NK-92 (cell line): Measurements from ENCODE around the gene MARCKS.

Experiments used
- DNase-seq: peaks from one replicate; lab custom pipeline; 2025; ENCODE audit not compliant: unreplicated experiment; lab: John Stamatoyannopoulos, UW

Gene MARCKS

GRCh38 chr6:113856625-113857555 is at the start of gene MARCKS:
Gene MARCKS (plus strand): TSS chr6:113857345. CDS start chr6:113857746, 401 bp downstream.
- no peak for DNase-seq

GRCh38 chr6:113809826-113810225 is 47.3 kb upstream of the MARCKS start:
- no peak for DNase-seq

- no peak for DNase-seq
These were observed 44.0 kb upstream of the MARCKS start for GRCh38 chr6:113813142-113813541.

- no peak for DNase-seq
These were observed 38.6 kb upstream of the MARCKS start for GRCh38 chr6:113818578-113818977.

- DNase-seq = no peak
These were observed 37.8 kb upstream of the MARCKS start for GRCh38 chr6:113819169-113819830.

GRCh38 chr6:113820761-113821160 is 36.4 kb upstream of the MARCKS start:
- no peak for DNase-seq

GRCh38 chr6:113821445-113821844 is 35.7 kb upstream of the MARCKS start:
- no peak for DNase-seq

GRCh38 chr6:113823916-113824315 is 33.2 kb upstream of the MARCKS start:
- no peak for DNase-seq

- DNase-seq = no peak
These were observed 32.7 kb upstream of the MARCKS start for GRCh38 chr6:113824411-113824810.

- DNase-seq = no peak
These were observed 32.3 kb upstream of the MARCKS start for GRCh38 chr6:113824866-113825265.

GRCh38 chr6:113825781-113826180 is 31.4 kb upstream of the MARCKS start:
- no peak for DNase-seq

- no peak for DNase-seq
These were observed 28.0 kb upstream of the MARCKS start for GRCh38 chr6:113828984-113829695.

GRCh38 chr6:113829696-113830045 is 27.5 kb upstream of the MARCKS start:
- no peak for DNase-seq

- DNase-seq = no peak
These were observed 27.0 kb upstream of the MARCKS start for GRCh38 chr6:113830140-113830539.

GRCh38 chr6:113833537-113833936 is 23.6 kb upstream of the MARCKS start:
- DNase-seq = no peak

- DNase-seq = no peak
These were observed 20.0 kb upstream of the MARCKS start for GRCh38 chr6:113837170-113837569.

GRCh38 chr6:113842165-113842564 is 15.0 kb upstream of the MARCKS start:
- no peak for DNase-seq

- no peak for DNase-seq
These were observed 13.6 kb upstream of the MARCKS start for GRCh38 chr6:113843500-113844073.

GRCh38 chr6:113846577-113846976 is 10.6 kb upstream of the MARCKS start:
- DNase-seq = no peak

GRCh38 chr6:113847447-113847846 is 9.7 kb upstream of the MARCKS start:
- no peak for DNase-seq

- no peak for DNase-seq
These were observed 8.9 kb upstream of the MARCKS start for GRCh38 chr6:113848280-113848679.
